HG03025 (cell line): Measurements from ENCODE around the gene HOXD3.

Experiments used
- ATAC-seq: cut with Tn5 transposase; IDR thresholded peaks from one replicate; pipeline ENCODE4 v1.9.1; 2021; ENCODE audit warnings: mild to moderate bottlenecking, moderate library complexity; ENCODE audit not compliant: unreplicated experiment, low FRiP score

HOXD3 gene

DNA sequence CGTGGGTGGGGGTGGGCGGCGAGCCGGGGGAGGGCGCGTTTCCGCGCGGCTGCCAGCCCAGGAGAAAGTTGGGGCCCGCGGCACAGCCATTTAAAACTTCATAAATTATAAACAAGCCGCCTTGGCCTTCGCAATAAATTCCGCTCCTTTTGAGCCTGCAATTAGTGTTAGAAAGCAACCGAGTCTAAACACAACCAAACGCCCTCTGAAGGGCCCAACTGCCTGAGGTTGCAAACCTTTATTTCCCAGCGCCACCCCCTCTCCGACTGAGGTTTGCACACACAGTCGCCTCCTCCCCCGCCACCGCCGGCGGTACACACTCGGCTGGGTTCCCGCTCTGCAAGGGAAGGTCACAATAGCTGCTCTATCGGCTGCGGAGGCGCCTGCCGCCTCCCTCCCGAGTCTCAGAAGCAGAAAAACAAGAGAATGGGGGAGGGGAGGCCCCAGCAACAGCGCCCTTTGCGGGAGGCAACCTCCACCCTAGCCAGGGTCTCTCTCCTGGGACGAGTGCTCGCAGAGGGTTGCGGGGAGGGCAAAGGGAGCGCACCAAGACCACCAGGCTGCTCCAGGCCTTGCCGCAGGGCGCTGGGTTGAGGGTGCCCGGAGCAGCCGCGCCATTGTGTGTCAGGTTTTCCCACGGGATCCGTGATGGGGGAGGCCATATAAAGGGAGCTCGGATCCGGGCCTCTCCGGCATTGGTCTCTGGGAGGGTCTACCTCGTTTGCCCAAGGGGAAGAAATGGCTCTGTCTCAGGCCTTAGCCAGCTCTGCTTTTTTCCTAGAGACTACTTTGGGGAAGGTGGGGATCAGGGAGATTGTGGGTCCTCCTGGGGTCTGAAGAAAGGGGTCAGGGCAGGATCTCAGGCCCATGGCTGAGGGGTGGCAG lies 18.0 kb downstream of the HOXD3 start:
- no peak for ATAC-seq

DNA sequence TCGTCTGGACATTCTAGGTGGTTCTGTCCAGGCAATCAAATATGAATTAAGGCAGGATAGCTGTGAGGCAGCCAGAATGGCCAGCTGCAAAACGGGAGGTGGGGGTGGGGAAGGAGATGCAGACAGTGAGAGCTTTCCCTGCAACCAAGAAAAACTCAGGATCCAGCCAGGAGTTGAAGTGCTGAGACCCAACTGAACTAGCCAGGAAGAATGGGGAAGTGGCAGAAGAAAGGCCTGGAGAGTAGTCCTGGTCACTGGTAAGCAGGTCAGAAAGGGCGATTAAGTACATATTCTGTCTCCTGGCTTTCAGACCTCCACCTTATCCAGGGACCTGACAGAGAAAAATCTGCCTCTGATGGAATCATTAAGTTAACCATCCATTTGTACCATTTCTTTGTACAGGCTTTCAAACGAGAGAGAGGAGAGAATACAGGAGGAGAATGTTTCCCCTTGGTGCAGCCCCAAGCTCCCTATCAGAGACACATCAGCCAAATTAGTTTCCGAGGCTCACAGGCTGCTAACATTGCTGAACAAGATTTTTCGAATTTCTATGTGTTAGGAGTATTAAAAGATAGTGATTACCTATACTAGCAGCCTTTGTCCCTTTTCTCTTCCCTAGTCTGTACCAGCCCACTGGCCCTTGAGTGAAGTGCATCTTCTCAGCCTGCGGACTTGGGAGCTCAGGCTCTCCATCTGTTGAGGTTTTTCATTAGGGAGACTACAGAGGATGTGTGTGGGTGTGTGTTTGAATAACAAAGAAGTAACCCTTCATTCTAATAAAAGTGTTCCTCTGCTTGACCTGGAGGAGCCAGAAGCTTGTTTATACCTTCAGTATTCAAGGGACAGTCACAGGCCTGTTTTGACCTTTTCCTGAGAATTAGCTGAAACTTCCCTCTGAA lies 18.9 kb downstream of the HOXD3 start:
- ATAC-seq, result no peak

DNA sequence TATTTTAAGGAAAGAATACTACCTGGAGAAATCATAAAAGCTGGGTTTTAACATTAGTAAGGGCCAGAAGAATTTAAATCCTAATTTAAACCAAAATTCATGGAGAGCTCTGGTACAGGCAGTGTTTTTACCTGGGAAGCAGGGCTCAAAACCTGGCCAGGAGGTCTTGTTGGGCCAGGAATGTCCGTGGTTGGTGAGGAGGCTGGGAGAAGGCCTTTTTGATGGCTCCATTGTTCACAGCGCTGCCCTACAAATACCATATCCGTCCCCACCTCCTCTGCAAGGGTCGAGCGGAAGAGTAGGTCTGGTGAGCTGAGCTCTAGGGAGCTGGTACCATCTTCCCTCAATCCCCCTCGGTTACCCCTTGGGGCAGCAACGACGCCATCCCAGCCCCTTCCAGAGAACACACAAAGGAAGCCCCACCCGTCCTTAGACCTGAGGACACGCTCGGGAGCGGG lies 20.5 kb downstream of the HOXD3 start:
- ATAC-seq, result no peak

DNA sequence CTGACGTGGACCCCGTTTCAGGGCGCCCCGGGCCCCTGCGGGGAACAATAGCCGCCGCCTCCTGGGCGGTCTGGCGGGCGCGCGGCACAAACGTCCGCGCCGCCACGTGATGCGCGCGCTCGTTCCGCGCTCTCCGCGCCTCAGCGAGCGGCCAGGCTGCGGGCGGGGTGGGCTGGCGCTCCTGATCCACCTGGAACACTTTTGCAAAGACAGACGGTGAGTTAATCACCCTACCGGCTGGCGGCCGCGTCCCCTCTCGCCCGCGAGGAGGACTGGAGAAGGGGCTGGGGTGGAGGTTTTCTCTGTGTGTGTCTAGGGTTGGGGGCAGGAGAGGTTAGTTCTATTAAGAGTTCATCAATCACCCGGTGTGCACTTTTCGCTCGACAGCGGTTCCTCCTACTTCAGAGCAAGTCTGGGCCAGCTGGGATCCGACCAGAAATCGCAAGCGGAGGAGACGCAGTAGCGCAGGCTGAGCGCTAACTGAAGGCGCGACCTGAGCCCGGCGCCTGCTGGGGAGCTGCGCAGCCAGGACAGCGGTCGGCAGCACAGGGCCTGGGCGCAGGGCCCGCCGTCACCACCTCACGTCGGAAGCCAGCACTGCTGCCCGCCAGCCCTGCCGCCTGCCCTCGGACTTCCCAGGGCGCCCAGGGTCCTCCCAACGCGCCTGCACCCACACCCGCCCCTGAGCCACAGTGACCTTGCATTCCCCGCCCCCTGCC lies 21.1 kb downstream of the HOXD3 start:
- ATAC-seq, result no peak

DNA sequence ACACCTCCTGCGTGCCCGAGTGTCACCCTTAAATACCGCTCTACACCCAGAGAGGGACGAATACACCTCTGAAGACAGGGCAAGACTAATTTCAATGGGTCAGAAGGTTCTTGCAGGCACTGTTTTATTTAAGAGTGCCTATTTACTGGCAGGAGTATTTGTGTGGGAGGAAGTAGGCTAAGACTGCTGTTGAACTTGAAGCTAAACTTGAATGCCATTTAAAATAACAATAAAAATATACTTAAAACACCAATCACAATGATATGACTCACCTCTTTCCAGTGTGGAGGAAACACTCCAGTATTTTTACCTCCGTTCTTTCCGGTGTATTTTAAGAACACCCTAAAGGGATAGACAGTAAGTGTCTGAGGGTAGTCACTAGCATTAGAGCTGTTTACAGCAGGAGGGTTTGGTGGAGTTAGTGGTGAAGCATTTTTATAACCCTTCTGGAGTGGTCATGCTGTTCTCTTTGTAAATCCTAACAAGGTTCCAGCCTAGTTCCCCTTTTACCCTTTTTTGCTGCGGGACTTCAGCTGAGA lies 21.7 kb downstream of the HOXD3 start:
- ATAC-seq, result no peak

DNA sequence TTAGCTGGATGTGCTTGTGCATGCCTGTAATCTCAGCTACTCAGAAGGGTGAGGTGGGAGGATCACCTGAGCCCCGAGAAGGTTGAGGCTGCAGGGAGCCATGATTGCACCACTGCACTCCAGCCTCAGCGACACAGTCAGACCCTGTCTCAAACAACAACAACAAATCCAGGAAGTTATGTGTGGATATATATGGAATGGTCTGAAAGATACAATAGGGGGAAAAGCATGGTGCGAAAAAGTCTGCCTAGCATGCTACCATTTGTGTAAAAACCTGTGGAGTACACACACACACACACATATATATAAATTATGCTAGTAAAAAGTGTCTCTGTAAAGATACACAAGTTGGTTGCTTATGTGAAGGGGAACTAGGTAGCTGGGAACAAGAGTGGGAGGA lies 24.4 kb downstream of the HOXD3 start:
- no peak for ATAC-seq

DNA sequence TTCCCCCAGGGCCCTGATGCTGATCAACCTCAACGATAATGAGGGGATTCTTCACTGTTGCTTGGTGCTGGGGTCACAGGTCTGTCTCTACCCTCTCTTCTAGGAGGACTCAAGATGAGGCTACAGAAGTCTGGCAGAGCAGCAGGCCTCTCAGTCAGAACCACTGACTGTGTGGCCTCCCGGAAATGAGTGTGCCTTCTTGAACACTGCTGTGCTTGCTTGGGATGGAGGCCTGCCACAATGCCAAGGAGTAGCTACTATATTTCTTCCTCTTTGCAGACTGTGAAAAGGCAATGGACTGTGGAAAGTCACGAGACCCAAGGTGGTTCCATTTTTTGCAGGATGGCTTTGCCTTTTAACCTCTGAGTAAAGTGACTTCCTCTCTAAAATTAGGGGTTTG lies 25.6 kb downstream of the HOXD3 start:
- ATAC-seq, result no peak

DNA sequence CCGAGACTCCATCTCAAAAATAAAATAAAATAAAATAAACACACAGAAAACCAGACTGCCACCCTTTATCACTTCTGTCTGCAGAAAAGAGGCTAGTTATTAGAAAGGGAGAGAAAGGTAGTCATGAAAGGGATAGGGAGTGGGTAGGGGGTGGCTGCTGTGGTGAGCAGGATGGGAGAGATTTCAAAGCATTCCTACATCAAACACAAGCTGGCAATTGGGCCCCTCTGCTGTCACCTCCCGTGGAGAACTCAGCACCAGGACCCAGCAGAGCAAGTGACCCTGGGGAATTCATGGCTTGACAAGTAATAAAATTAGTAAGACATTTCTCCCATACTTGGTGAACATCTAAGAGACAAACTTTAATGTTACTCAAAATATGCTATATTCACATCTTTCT lies 27.6 kb downstream of the HOXD3 start:
- ATAC-seq, result no peak

DNA sequence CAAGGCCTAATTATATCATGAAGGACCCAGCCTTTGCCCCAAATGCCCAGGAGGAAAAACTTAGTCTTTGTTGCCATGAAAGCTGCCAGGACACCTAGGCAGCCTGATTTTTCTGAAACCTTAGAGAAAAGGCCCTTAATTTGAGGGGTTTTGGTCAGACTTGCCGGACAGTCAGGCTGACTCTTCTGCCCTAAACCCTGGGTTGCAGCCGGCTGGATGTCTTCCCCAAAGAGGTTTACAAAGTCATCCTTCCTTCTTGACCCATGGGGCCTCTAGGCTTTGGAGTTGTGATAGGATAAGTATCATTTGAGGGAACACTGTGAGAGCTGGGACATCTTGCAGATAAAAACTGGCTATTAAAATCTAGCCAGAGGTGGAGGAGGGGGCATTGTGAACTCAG lies 28.9 kb downstream of the HOXD3 start:
- ATAC-seq, result no peak

DNA sequence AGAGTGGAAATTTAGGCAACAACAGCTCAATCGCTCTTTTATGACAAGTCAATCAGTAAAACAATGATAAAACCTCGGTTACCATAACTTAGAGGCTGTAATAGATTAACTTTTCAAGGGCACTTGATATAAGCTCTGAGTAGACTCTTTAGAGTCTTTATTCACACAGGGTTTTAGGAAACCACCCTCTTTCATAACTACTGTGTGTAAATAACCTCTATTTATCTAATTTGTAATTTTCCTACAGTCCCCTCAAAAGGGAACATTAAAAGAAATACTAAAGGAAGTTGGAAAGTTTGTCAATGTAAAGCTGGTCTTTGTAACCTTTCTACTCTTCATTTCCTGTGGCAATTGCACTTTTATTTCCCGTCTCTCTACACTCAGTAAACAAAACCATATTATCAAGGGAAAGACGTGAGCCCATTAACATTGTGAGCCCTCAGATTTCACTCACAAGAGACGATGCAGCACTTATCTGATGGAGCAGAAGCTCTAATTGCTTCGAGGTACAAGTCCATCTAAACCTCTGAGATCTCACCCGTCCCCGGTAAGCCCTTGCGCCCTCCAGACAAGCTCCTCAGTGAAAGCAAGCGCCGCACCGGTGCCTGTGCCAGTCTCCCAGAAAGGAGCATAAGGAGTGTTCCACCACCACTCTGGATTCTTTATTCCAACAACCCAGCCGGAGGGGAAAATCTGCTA lies 30.2 kb downstream of the HOXD3 start:
- no peak for ATAC-seq

DNA sequence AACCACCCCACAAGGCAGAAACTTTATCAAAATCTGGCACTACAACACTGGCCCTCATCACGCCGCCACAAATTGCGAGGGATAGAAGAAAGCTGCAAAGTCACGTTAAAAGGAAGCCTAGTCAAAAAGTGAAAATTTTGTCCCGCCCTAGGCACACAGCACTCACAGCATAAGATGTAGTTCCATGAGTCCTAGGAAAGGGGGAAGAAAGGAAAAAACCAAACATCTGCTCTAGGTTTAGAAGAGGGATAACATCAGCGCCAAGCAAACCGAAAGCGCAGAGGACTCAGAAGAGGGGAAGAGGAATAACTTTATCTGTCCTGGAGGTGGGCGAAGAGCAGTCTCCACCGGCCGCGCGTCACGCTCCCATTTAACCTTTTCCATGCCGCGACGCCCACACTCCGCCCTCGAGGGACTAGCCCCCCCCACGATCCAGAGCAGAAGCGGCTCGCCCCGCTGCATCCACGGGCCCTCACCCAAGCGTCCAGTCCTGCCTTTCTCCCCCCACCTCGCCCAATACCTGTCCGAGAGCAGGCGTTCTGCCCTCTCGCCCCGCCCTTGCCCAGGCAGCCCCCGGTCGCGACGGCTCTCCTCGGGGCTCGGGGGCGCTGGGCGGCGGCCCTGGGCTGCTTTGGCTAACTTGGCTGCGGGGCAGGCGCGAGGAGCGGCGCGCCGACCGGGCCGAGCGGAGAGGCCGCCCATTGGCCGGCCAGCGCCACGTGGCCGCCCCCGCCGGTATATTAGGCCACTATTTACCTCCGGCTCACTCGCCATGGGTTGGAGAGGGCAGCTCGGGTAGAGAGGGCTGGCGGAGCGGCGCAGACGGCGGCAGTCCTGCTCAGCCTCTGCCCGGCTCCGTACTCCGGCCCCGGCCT lies 31.0 kb downstream of the HOXD3 start, which contains the start of gene HOXD1:
Gene HOXD1 (plus strand): TSS at position 770 of the 875 bp plus-strand sequence. CDS start 134 bp downstream, outside the sequence.
- ATAC-seq, result no peak

DNA sequence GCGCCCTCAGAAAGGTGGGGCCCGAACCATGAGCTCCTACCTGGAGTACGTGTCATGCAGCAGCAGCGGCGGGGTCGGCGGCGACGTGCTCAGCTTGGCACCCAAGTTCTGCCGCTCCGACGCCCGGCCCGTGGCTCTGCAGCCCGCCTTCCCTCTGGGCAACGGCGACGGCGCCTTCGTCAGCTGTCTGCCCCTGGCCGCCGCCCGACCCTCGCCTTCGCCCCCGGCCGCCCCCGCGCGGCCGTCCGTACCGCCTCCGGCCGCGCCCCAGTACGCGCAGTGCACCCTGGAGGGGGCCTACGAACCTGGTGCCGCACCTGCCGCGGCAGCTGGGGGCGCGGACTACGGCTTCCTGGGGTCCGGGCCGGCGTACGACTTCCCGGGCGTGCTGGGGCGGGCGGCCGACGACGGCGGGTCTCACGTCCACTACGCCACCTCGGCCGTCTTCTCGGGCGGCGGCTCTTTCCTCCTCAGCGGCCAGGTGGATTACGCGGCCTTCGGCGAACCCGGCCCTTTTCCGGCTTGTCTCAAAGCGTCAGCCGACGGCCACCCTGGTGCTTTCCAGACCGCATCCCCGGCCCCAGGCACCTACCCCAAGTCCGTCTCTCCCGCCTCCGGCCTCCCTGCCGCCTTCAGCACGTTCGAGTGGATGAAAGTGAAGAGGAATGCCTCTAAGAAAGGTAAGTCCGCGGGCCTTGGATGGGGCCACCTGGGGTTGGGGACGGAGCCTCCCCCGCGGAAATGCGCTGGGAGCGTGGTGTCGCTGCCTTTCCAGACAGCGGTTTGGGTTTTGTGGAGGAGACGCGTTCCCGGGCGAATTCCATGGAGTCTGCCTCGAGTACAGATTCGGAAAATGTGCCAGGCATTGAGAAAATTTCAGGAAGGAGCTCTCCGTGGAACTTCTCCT lies 31.9 kb downstream of the HOXD3 start:
- no peak for ATAC-seq

DNA sequence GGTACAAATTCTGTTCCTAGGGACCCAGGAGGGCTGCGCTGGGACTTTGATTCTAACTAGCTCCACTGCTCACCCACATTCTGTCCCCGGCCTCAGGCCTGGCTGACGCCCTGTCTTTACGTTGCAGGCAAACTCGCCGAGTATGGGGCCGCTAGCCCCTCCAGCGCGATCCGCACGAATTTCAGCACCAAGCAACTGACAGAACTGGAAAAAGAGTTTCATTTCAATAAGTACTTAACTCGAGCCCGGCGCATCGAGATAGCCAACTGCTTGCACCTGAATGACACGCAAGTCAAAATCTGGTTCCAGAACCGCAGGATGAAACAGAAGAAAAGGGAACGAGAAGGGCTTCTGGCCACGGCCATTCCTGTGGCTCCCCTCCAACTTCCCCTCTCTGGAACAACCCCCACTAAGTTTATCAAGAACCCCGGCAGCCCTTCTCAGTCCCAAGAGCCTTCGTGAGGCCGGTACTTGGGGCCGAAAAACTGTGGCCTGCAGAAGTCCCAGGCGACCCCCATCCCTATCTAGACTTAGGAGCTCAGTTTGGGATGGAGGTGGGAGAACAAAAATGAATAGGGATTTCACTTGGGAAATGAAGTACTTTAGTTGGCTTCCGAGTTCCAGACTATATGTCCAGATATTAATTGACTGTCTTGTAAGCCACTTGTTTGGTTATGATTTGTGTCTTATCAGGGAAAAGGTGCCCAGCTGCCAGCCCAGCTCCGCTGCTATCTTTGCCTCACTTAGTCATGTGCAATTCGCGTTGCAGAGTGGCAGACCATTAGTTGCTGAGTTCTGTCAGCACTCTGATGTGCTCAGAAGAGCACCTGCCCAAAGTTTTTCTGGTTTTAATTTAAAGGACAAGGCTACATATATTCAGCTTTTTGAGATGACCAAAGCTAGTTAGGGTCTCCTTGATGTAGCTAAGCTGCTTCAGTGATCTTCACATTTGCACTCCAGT lies 32.9 kb downstream of the HOXD3 start:
- ATAC-seq, result no peak

DNA sequence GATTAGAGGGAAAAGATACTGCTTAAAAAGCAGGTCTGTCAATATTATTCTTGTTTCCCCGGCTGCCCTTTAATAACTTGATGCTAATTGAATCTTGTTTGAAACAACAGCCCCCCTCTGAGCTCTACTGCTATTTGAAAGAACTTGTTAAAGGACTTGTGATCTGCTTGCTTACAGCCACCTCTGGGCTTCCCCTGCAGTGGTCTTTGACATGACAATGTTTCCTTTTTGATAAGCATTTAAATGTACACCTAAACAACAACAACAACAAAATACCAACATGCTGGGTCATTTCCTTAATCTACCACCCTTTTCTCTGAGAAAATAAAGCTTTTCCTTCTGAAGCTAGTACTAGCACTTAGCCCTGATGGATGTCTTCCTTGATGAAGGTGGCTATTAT lies 35.2 kb downstream of the HOXD3 start:
- no peak for ATAC-seq

DNA sequence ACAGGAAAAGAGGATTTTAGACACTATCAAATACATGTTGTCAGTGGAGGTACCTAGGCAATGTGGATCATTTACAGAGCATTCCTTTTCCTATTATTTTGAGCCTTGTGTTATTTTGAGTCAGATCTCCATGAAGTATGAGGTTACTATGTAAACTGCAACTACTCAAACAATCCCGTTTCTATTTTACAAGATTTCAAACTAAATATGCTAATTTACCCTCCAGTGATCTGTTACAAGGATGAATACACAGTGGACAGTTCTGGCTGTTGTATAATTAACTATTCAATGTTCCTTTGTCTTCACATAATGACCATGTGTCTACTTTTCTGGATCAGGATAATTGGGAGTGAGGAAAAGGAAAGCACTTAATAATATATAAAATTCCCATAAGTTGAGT lies 35.9 kb downstream of the HOXD3 start:
- ATAC-seq, result no peak

DNA sequence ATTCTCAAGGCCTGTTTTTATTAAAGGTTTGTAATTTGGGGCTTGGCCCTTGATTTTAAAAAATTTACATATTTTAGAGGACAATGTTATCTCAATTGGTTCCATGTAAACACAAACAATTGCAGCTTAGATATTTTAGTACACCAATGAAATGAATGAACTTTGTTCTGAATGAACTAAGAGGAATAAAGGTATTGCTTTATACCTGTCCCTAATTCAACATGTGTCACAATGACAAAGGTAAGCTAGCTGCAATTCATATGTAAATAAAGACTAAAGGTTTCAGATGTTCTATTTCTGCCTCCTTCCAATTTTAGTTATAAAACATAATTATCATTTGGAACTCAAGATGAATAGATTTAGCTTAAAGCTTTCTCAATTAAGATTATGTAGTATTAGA lies 42.8 kb downstream of the HOXD3 start:
- no peak for ATAC-seq

DNA sequence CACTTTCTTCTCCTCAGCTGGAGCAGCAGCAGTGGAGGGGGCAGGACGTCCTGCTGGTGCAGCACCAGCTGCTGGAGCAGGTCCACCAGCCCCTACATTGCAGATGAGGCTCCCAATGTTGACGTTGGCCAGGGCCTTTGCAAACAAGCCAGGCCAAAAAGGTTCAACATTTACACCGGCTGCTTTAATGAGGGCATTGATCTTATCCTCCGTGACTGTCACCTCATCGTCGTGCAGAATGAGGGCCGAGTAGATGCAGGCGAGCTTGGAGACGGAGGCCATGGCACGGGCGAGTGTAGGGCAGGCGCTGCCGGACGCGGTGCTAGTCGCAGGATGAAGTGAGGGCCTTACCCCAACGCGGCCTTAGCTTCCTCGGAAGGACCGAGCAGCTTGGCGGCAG lies 43.9 kb downstream of the HOXD3 start:
- no peak for ATAC-seq
